HEK293 (cell line): Measurements from ENCODE around the gene GPRC5D.

Source experiments
- FEZF1 ChIP-seq: fragments of 450-650 bp; formaldehyde crosslinking; IDR thresholded peaks from 2 replicates; pipeline ENCODE4 v1.5.1; 2016; ENCODE audit warnings: missing biosample characterization, missing genetic modification characterization
- HOXA7 ChIP-seq: sonication (generic); formaldehyde crosslinking; IDR thresholded peaks from 2 replicates; pipeline ENCODE4 v1.8.1; 2022; ENCODE audit warnings: missing genetic modification reagents, borderline replicate concordance
- PRDM1 ChIP-seq: fragments of 450-650 bp; formaldehyde crosslinking; IDR thresholded peaks from 2 replicates; pipeline ENCODE4; 2016; ENCODE audit warnings: missing biosample characterization, missing genetic modification characterization
- TCF7L2 ChIP-seq: IDR thresholded peaks from 2 replicates; pipeline ENCODE4 v1.6.1; 2011; ENCODE audit warnings: low read depth, mild to moderate bottlenecking, inconsistent platforms, low read length, moderate library complexity, borderline replicate concordance
- ZNF138 ChIP-seq: fragments of 450-650 bp; formaldehyde crosslinking; IDR thresholded peaks from 2 replicates; pipeline ENCODE4 v1.5.1; 2016; ENCODE audit warnings: missing biosample characterization, missing genetic modification characterization, borderline replicate concordance
- ZNF19 ChIP-seq: fragments of 450-650 bp; formaldehyde crosslinking; IDR thresholded peaks from 2 replicates; pipeline ENCODE4; 2016; ENCODE audit warnings: missing biosample characterization, missing genetic modification characterization, low read depth
- ZNF274 ChIP-seq, 2 experiments: fragments of 200-500 bp in 1 of 2; fragments of 450-650 bp in 1 of 2; sonication (Bioruptor generic) in 1 of 2; formaldehyde crosslinking in 1 of 2; IDR thresholded peaks; 2 replicates each; pipeline versions ENCODE4 v1.5.1 to v1.6.1; 2014 to 2016; ENCODE audit warnings: borderline replicate concordance in 1 of 2, inconsistent platforms in 1 of 2, low read length in 1 of 2, missing biosample characterization in 1 of 2, missing genetic modification characterization in 1 of 2
- ZNF624 ChIP-seq: fragments of 450-650 bp; formaldehyde crosslinking; IDR thresholded peaks from 2 replicates; pipeline ENCODE4 v1.5.1; 2017; ENCODE audit warnings: missing biosample characterization, missing genetic modification characterization
- ZNF768 ChIP-seq: fragments of 450-650 bp; formaldehyde crosslinking; IDR thresholded peaks from 2 replicates; pipeline ENCODE4 v1.5.1; 2018; ENCODE audit warnings: missing biosample characterization, mild to moderate bottlenecking, missing genetic modification characterization
- ZXDB ChIP-seq: fragments of 450-650 bp; formaldehyde crosslinking; IDR thresholded peaks from 2 replicates; pipeline ENCODE4 v1.5.1; 2016; ENCODE audit warnings: missing biosample characterization, missing genetic modification characterization
- TF ChIP-seq, protein P1 (sequence below): fragments of 450-650 bp; formaldehyde crosslinking; IDR thresholded peaks from 2 replicates; pipeline ENCODE4 v1.5.1; 2016; ENCODE audit warnings: missing biosample characterization, missing genetic modification characterization
- TF ChIP-seq, protein P2 (sequence below): fragments of 450-650 bp; formaldehyde crosslinking; IDR thresholded peaks from 2 replicates; pipeline ENCODE4 v1.5.1; 2016; ENCODE audit warnings: missing biosample characterization, missing genetic modification characterization
- TF ChIP-seq, protein P3 (sequence below): fragments of 450-650 bp; formaldehyde crosslinking; IDR thresholded peaks from 2 replicates; pipeline ENCODE4 v1.5.1; 2016; ENCODE audit warnings: missing biosample characterization, missing genetic modification characterization

DNA sequence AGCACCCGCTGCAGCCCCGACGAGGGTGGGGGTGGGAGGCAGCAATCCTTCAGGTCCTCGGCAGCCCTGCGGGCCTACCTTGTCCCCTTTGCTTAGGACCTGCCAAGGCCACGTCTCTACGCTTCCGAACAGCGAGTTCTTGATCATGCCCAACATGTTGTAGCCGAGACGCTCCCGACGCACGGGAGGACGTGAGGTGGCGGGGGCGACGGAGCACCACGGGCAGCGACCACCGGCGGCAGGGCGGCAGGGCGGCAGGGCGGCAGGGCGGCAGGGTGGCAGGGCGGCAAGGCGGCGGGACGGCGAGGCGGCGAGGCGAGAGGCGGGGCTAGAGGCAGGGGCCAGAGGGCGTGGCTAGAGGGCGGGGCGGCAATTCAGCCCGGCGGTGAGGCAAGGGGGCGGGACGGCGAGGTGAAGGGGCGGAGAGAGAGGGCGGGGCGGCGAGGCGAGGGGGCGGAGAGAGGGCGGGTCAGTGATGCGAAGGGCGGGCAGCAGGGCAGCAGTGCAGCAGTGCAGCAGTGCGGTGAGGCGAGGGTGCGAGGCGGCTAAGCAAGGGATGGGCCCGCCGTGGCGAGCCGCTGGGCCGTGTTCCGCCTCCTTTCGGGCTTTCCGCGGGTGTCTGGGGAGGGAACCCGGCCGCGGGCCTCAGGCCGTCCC is 48.1 kb upstream of the GPRC5D start, which contains the start of gene HEBP1:
- peak; percentile 14; the same call in 1 of the 2 replicates for TF ChIP-seq ZXDB (tag by site-specific recombination)
- TF ChIP-seq PRDM1: no peak
- no peak for TF ChIP-seq ZNF274 (IDR thresholded peaks at IDR 0.05; ENCODE audit: low read length)
- no peak for TF ChIP-seq ZNF274 (tag by site-specific recombination; IDR thresholded peaks at IDR 0.05; ENCODE audit: borderline replicate concordance)
- TF ChIP-seq, protein P1, sequence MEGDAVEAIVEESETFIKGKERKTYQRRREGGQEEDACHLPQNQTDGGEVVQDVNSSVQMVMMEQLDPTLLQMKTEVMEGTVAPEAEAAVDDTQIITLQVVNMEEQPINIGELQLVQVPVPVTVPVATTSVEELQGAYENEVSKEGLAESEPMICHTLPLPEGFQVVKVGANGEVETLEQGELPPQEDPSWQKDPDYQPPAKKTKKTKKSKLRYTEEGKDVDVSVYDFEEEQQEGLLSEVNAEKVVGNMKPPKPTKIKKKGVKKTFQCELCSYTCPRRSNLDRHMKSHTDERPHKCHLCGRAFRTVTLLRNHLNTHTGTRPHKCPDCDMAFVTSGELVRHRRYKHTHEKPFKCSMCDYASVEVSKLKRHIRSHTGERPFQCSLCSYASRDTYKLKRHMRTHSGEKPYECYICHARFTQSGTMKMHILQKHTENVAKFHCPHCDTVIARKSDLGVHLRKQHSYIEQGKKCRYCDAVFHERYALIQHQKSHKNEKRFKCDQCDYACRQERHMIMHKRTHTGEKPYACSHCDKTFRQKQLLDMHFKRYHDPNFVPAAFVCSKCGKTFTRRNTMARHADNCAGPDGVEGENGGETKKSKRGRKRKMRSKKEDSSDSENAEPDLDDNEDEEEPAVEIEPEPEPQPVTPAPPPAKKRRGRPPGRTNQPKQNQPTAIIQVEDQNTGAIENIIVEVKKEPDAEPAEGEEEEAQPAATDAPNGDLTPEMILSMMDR (tag by site-specific recombination): peak; percentile 56
- no peak for TF ChIP-seq FEZF1
- no peak for TF ChIP-seq TCF7L2
- no peak for TF ChIP-seq ZNF624 (tag by site-specific recombination)
- TF ChIP-seq, protein P2, sequence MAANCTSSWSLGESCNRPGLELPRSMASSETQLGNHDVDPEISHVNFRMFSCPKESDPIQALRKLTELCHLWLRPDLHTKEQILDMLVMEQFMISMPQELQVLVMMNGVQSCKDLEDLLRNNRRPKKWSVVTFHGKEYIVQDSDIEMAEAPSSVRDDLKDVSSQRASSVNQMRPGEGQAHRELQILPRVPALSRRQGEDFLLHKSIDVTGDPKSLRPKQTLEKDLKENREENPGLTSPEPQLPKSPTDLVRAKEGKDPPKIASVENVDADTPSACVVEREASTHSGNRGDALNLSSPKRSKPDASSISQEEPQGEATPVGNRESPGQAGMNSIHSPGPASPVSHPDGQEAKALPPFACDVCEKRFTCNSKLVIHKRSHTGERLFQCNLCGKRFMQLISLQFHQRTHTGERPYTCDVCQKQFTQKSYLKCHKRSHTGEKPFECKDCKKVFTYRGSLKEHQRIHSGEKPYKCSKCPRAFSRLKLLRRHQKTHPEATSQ (tag by site-specific recombination): peak; percentile 23; the same call in 1 of the 2 replicates
- TF ChIP-seq, protein P3, sequence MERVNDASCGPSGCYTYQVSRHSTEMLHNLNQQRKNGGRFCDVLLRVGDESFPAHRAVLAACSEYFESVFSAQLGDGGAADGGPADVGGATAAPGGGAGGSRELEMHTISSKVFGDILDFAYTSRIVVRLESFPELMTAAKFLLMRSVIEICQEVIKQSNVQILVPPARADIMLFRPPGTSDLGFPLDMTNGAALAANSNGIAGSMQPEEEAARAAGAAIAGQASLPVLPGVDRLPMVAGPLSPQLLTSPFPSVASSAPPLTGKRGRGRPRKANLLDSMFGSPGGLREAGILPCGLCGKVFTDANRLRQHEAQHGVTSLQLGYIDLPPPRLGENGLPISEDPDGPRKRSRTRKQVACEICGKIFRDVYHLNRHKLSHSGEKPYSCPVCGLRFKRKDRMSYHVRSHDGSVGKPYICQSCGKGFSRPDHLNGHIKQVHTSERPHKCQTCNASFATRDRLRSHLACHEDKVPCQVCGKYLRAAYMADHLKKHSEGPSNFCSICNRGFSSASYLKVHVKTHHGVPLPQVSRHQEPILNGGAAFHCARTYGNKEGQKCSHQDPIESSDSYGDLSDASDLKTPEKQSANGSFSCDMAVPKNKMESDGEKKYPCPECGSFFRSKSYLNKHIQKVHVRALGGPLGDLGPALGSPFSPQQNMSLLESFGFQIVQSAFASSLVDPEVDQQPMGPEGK: peak; percentile 57; the same call in 1 of the 2 replicates
- no peak for TF ChIP-seq ZNF19 (tag by site-specific recombination)
- TF ChIP-seq HOXA7 (CRISPR knock-in tag): no peak
- no peak for TF ChIP-seq ZNF138 (tag by site-specific recombination)
- no peak for TF ChIP-seq ZNF768 (tag by site-specific recombination)
